K562 (cell line): Measurements from ENCODE around the gene KLHL35. TPM values are rescaled to one million over a fixed set of nuclear protein-coding genes. Genes with fewer than 3 reads are reported as not detected.

ENCODE experiments used
- FOXP1 ChIP-seq: sonication (generic); formaldehyde crosslinking; IDR thresholded peaks from 2 replicates; pipeline ENCODE4 v1.8.0; 2022; ENCODE audit warnings: mild to moderate bottlenecking, missing genetic modification reagents
- HNRNPH1 ChIP-seq: fragments of 200-400 bp; formaldehyde crosslinking; optimal IDR thresholded peaks from 2 replicates; pipeline ENCODE3; 2017; ENCODE audit warnings: low read depth, mild to moderate bottlenecking, low read length, moderate library complexity
- KDM4B ChIP-seq, 2 experiments: fragments of 450-650 bp in 1 of 2; sonication (generic) in 1 of 2; IDR thresholded peaks; 2 replicates each; pipeline ENCODE4 v1.6.1; 2016 to 2017; ENCODE audit warnings: borderline replicate concordance in 2 of 2, antibody characterized with exemption in 1 of 2, low read depth in 1 of 2, mild to moderate bottlenecking in 1 of 2
- PHF8 ChIP-seq: fragments of 200-600 bp; sonication (generic); IDR thresholded peaks from 2 replicates; pipeline ENCODE4 v1.6.1; 2012; ENCODE audit warnings: mixed run types, mild to moderate bottlenecking, inconsistent platforms, low read length, moderate library complexity, borderline replicate concordance
- PTRF ChIP-seq: fragments of 450-650 bp; IDR thresholded peaks from 2 replicates; pipeline ENCODE4 v1.6.1; 2016; ENCODE audit warnings: mild to moderate bottlenecking, missing genetic modification characterization, missing compliant biosample characterization
- YBX1 ChIP-seq: fragments of 450-650 bp; IDR thresholded peaks from 2 replicates; pipeline ENCODE4 v1.7.1; 2016; ENCODE audit warnings: mild to moderate bottlenecking
- ZFP1 ChIP-seq: fragments of 450-650 bp; formaldehyde crosslinking; IDR thresholded peaks from 2 replicates; pipeline ENCODE4 v1.4.0; 2020; ENCODE audit warnings: mild to moderate bottlenecking, mixed read lengths
- ZNF408 ChIP-seq: fragments of 250-450 bp; sonication (Bioruptor Pico); IDR thresholded peaks from 2 replicates; pipeline ENCODE4 v1.4.0; 2020; ENCODE audit warnings: low read depth, mild to moderate bottlenecking, moderate library complexity
- polyA plus RNA-seq, 8 experiments: library from polyadenylated mRNA; depleted of rRNA in 4 of 8; stranded (reverse) in 5 of 8; unstranded in 3 of 8; fragments of >200 nt; fragmentation: Nextera tagmentation in 2 of 8; fragmentation: Illumina TruSeq in 1 of 8; extraction: Ambion mirVana in 2 of 8; extraction: Trizol in 1 of 8; gene quantifications; 2 replicates each; pipeline versions ENCODE4 v1.2.1 to v1.2.3, GENCODE V29; 2011 to 2014; ENCODE audit warnings: inconsistent platforms in 1 of 8, missing spikeins in 1 of 8
- total RNA-seq, 7 experiments: library from RNA; depleted of rRNA in 6 of 7; stranded (reverse); fragments of >200 nt in 6 of 7; fragmentation: Illumina TruSeq in 2 of 7; extraction: Trizol in 2 of 7; gene quantifications; 2 replicates each; pipeline versions ENCODE4 v1.2.1 to v1.2.3, GENCODE V29; 2011 to 2021; ENCODE audit warnings: low replicate concordance in 1 of 7
- TF ChIP-seq, protein P1 (sequence below): fragments of 250-450 bp; sonication (Bioruptor Pico); IDR thresholded peaks from 2 replicates; pipeline ENCODE4 v1.9.0; 2021; ENCODE audit warnings: mild to moderate bottlenecking
- TF ChIP-seq, protein P2 (sequence below): fragments of 450-650 bp; formaldehyde crosslinking; IDR thresholded peaks from 2 replicates; pipeline ENCODE4 v1.4.0; 2022; ENCODE audit warnings: mild to moderate bottlenecking, moderate library complexity
- TF ChIP-seq, protein P3 (sequence below): fragments of 450-650 bp; IDR thresholded peaks from 2 replicates; pipeline ENCODE4 v1.6.1; 2014; ENCODE audit warnings: low read depth, mild to moderate bottlenecking, moderate library complexity, borderline replicate concordance

The KLHL35 gene
- total and polyA plus RNA-seq, 9 of the 15 experiments (the other 6 are each of a cell fraction or from before 2014, with no cell fraction given): not detected

DNA sequence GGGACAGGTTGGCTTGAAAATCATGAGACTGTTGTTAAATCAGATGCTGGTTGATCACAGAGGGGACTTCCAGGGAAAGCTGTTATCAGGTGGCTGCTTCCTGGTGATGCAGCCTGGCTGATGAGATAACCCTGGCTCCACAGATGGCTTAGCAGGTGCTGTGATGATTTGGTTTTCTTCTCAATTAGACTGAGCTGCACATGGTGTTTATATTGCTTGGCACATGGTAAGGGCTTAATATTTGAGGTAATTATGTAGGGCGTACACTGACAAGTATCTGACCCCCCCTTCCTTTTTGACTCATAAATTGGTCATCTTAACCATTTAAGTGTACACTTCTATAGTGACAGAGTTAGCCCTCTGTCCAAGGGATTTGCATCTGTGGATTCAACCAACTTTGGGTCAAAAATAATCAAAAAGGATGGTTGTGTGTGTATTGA, 26.6 kb downstream of the KLHL35 start (continued):
- TF ChIP-seq, protein P1, sequence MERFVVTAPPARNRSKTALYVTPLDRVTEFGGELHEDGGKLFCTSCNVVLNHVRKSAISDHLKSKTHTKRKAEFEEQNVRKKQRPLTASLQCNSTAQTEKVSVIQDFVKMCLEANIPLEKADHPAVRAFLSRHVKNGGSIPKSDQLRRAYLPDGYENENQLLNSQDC: no peak
- no peak for TF ChIP-seq KDM4B (IDR thresholded peaks at IDR 0.05; ENCODE audit: borderline replicate concordance in 2 of 2, low read depth in 1 of 2)
- no peak for TF ChIP-seq ZFP1 (CRISPR knock-in tag)
- no peak for TF ChIP-seq PHF8
- no peak for TF ChIP-seq ZNF408
- no peak for TF ChIP-seq PTRF (tag)
- TF ChIP-seq, protein P2, sequence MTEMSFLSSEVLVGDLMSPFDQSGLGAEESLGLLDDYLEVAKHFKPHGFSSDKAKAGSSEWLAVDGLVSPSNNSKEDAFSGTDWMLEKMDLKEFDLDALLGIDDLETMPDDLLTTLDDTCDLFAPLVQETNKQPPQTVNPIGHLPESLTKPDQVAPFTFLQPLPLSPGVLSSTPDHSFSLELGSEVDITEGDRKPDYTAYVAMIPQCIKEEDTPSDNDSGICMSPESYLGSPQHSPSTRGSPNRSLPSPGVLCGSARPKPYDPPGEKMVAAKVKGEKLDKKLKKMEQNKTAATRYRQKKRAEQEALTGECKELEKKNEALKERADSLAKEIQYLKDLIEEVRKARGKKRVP (CRISPR knock-in tag): no peak
- no peak for TF ChIP-seq HNRNPH1
- TF ChIP-seq FOXP1: no peak
- TF ChIP-seq, protein P3, sequence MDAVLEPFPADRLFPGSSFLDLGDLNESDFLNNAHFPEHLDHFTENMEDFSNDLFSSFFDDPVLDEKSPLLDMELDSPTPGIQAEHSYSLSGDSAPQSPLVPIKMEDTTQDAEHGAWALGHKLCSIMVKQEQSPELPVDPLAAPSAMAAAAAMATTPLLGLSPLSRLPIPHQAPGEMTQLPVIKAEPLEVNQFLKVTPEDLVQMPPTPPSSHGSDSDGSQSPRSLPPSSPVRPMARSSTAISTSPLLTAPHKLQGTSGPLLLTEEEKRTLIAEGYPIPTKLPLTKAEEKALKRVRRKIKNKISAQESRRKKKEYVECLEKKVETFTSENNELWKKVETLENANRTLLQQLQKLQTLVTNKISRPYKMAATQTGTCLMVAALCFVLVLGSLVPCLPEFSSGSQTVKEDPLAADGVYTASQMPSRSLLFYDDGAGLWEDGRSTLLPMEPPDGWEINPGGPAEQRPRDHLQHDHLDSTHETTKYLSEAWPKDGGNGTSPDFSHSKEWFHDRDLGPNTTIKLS: no peak
- no peak for TF ChIP-seq YBX1
